NCI-H2081 (cell line): ENCODE results near the gene SMIM1.
"Not testable (repeated sequence)": the region's sequence is repeated elsewhere in the genome, so short reads cannot be mapped to it uniquely, and the experiment has no call there.

ENCODE experiments used
- DNase-seq, 2 experiments: peaks; one replicate each; lab custom pipeline; 2025; lab: John Stamatoyannopoulos, UW

Gene SMIM1

DNA sequence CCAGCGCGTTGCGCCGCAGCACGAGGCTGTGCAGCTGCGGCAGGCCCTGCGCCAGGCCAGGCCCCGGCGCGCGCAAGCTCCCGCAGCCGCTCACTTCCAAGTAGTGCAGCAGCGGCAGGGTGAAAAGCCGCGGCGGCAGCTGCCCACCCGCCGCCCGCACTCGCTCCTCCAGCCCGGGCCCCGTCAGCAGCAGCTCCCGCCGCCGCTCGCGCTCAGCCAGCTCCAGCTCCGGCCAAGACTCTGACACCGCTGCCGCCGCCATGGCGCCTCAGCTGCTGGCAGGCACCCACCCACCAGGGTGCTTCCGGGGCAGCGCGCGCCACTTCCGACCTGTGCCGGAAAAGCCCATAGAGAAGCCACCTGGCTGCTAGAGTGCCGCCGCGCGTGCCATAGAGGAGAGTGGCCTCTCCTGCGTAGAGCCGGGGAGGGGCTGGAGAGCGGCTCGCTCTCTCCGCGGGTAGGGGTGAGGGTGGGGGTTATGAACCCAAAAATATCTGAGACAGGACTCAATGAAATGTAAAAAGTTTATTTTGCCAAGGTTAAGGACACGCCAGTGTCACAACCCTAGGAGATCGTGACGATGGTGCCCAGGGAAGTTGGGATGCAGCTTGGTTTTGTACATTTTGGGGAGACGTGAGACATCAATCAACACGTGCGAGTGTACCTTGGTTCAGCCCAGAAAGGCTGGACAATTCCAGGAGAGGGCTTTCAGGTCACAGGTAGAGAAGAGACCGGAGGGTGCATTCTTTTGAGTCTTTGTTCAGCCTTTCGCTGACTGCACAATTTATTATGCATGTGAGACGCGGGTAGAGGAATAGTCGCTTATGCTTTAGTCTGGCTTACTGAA, 23.9 kb downstream of the SMIM1 start, which contains the start of gene LRRC47:
Gene LRRC47 (minus strand): TSS at position 284 of the 847 bp plus-strand sequence. CDS start 22 bp downstream, at position 262.
- DNase-seq = peak; percentile 92 to 94

DNA sequence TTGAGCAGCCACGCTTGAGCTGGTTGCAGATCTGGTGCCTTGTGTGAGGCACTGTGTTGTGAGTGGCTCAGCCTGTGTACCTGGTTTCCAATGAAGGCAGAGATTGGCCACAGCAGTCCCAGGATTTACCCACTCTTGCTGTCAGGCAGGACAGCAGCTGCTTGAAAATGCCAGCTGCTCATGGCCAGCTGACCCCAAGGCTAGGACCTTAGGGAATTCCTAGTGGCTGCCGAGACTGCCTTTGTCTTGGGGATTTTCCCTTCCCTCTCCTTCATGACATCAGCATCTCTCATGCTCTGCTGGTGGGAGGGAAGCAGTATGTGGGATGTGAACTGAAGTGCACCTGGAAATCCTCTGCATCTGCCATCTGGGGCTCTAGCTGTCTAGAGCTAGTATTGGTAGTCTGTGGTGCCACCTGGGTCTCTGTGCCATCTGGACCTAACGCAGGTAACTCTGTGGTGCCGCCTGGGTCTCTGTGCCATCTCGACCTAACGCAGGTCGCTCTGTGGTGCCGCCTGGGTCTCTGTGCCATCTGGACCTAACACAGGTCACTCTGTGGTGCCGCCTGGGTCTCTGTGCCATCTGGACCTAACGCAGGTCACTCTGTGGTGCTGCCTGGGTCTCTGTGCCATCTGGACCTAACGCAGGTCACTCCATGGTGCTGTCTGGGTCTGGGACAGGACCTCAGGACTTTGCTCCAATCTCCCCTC, 27.6 kb downstream of the SMIM1 start:
- DNase-seq = no peak

- not testable (repeated sequence) for DNase-seq
Observed at GRCh38 chr1:3800795-3801194, 28.2 kb downstream of the SMIM1 start.

DNA sequence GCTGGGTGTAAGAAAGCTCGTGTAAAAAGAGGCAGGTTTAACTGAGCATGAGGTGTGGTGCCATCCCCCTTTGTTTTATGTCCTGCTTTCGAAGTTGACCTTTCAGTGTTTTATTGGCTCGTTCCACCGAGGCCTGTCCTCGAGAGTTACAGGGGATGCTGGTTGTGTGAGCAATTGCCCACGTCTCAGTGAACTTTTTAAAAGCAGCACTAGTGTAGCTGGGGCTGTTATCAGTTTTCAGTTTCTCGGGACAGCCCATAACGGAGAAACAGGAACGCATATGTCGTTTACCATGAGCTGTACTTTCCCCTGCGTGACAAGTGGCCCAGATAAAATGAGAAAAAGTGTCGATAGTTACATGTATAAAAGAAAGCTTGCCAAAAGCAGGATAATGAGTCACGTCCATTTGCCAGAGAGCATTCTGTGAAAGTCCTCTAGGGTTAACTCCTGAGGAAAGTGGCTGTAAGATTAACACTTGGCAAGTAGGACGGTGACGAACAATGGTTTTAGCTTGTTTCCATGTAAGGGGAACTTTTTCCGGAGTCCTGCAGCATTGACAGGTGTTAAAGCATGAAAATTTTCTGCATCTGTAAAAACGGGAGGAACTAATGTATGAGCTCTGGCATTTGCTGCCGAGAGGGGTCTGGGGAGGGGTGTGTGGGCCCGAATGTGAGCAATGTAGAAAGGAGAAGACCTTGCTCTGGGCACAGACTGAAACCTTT, 31.5 kb downstream of the SMIM1 start:
- DNase-seq = no peak

DNA sequence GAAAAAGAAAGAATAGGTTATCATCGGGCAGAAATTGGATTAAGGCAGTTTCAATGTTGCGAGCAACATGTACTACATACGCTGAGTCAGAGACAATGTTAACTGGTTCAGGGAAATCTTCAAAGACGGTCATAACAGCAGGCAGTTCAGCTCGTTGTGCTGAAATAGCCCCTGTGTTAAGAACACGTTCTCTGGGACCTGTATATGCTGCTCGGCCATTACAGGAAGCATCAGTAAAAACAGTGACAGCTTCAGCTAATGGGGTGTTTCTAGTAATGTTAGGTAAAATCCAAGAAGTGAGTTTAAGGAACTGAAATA, 32.0 kb downstream of the SMIM1 start:
- not testable (repeated sequence) for DNase-seq

- DNase-seq = no peak
Observed at GRCh38 chr1:3805038-3805437, 32.5 kb downstream of the SMIM1 start.

- DNase-seq = no peak
Observed at GRCh38 chr1:3807769-3808168, 35.2 kb downstream of the SMIM1 start.

GRCh38 chr1:3809680-3810079, 37.1 kb downstream of the SMIM1 start:
- DNase-seq = no peak

DNA sequence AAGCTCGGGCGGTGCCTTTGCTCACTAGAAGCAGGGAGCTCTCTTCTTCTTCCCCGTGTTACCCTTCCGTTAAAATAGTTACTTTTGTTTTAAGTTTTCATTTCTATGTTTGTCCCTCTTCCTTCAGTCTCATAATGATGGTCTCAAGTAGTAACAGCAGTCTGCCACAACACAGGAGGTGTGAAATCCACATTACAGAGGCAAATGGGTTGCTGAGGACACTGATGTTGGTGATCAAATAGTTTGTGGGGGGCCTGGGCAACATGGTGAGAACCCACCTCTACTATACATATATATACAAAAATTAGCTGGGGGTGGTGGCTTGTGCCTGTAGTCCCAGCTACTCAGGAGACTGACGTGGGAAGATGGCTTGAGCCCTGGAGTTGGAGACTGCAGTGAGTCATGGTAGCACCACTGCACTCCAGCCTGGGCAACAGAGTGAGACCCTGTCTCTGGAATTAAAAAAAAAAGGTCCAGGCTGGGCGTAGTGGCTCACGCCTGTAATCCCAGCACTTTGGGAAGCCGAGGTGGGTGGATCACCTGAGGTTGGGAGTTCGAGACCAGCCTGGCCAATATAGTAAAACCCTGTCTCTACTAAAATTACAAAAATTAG, 37.7 kb downstream of the SMIM1 start:
- DNase-seq = not testable (repeated sequence)

DNA sequence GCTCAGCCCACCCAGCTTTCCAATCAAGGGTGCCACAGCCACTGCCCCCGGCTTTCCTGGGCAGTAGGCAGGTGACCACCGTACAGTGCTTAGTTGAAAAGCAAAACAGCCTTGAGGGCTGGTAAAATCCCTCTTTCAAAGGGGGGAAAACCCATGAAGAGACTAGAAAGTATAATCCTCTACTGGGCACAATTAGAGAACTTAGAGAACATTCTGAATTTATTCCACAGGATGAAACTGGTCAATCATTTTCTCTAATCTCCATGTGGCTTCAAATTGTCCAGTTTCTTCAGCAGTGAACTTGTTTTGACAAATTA, 39.0 kb downstream of the SMIM1 start:
- no peak for DNase-seq

DNA sequence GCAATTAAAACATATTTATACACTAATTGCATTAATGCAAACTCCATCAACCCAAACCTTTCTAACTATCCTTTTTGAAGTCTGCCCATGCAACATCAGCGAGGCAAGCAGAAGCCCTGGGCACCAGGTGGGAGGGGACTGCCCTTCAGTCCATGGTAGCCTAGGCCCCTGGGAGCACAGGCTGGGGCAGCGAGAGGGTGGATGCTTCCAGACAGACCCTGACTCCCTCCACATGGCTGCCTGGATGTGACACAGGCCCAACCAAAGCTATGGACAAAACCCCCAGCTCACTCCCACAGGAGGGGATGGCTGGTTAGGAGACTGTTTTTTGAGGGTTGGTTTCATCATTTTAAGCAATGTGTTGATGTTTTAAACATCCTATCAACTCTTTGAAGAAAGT, 41.5 kb downstream of the SMIM1 start:
- no peak for DNase-seq

DNA sequence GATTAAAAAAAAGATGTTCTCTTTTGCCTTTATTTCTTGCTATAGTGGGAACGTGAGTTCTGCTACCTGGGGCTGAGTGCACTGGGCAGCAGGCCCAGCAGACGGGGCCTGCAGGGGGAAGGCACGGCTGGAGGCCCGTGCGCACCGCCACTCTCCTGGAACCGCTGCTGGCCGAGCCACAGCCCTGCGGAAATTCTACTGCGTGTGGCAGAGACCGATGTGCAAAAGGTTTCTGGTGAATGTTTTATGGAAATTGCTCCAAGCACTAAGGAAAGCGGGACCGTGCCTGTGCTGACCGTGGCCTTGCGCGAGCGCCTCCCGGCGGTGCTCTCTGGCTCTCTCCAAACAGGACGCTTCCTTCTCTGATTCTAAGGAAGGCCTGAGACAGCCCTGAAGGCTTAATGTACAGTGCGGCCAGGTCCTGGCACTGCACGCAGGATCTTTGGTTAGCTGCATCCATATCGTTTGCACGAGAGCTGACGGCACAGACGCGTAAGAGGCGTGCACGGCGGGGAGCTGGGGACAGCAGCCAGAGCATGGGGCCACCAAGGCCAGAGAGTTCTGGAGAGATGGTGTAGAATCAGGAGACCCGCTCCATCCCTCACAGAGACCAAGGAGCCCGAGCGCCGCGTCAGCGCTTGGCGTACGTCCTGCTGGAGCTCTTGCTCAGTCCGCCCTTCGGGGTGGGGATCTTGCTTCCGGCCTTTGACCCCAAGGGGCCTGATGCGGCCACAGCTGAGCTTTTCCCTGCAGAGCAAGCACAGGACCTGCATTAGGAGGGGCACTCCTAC, 42.4 kb downstream of the SMIM1 start:
- no peak for DNase-seq

DNA sequence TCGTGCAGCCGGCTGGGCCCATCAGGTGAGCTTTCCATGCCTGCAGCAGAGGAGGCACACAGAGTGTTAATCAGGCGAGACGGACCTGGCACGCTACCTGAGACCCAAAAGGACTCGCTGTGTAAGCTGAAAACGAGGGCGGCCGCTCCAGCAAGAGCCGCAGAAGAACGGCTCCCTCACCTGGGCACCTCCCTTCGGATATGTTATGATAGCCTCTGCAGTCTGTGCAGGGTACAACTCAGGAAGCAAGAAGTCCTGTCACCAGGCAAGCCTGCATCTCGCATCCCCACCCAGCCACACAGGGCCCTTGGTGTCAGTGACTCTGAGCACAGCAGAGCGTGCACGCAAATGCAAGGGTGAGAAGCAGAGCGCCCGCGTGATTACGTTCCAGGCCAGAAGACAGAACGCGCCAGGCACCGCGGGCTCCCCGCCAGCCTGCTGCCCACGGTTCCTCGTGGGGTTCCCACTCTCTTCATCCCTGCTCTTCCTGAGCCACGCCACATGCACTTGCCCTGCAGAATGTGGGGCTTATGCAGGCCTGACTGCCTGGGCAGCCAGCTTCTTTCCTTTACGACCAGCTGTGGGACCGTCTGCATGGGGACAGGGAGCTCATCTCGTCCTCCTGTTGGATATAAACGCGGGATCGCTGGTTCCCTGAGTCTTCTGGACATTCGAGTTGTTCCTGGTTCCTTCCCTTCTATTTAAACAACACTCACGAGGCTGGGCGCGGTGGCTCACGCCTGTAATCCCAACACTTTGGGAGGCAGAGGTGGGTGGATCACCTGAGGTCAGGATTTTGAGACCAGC, 44.0 kb downstream of the SMIM1 start:
- DNase-seq = no peak

DNA sequence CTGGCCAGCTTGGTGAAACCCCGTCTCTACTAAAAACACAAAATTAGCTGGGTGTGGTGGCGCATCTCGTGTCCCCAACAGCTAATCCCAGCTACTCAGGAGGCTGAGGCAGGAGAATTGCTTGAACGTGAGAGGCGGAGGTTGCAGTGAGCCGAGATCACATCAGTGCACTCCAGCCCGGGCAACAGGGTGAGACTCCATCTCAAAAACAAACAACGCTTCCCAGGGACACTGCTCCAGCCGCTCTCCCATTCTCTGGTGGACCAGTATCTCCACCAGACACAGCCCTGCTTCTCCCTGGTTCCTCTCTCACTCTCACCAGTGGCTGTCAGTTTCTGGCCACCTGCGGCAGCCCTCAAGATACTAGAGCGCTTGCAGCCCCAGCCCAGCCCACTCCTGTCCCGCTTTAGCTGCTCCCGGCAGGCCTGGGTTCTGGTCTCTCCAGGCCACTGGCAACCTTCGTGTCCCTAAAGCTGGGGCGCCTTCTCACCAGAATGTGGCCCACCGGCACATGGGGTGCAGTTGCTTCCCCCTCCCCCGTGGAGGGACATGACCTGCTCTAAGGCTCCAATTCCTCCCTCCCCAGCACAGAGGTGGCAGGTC, 44.7 kb downstream of the SMIM1 start:
- DNase-seq = no peak

- DNase-seq = no peak
Observed at GRCh38 chr1:3817821-3818597, 45.5 kb downstream of the SMIM1 start.

DNA sequence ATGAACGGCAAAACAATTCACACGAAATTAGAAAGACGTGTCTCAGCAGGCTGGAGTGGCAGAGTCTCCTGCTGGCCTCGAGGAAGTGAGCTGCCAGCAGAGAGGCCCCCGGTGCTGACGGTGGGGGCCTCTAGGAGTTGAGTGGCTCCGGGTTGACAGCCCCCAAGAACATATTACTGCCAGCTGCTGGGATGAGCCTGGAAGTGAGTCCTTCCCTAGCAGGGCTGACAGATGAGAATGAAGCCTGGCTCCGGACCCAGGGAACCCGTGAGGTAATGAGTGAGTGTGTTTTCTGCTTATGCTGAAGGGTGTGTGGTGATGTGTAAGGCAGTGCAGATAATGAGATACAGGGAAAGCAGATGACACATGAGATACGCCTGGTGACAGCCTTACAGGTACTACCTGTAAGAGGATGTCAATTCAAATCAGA, 47.2 kb downstream of the SMIM1 start:
- no peak for DNase-seq

DNA sequence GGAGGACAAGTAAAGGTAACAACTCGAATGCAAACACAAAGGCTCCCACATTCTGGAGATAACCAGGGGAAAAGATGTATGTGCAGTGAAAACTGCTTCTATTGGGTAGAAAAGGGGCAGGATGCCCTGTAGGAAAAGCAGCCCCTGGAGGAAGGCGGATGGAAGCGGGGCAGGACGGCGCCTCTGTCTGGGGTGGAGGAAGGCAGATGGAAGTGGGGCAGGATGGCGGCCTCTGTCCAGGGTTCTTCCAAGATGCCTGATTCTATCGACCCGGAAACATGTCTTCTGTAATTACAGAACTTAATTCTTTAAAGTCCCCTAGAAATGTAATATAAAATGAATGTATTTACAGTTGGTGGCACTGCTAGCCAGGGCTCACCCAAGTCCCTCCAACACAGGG, 47.8 kb downstream of the SMIM1 start:
- DNase-seq = no peak

GRCh38 chr1:3821004-3821403, 48.5 kb downstream of the SMIM1 start:
- DNase-seq = peak; percentile 14 to 48

DNA sequence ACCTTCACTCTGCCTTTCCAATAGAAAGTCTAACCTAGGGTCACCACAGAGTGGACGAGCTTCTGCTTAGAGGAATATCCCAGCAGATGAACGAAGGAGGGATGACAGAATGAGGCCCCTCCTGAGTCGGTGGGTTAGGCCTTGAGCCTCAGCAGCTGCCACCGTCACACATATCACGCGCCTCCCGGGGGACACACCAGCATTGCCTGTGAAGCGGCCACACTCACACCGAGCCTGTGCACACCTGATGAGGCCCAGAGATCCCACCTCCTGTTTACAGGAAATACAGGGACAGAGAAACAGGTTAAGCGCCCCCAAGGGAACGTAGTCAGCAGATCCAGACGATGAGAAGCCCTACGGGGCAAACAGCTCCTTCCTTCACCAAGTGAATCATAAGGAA, 48.9 kb downstream of the SMIM1 start:
- no peak for DNase-seq

DNA sequence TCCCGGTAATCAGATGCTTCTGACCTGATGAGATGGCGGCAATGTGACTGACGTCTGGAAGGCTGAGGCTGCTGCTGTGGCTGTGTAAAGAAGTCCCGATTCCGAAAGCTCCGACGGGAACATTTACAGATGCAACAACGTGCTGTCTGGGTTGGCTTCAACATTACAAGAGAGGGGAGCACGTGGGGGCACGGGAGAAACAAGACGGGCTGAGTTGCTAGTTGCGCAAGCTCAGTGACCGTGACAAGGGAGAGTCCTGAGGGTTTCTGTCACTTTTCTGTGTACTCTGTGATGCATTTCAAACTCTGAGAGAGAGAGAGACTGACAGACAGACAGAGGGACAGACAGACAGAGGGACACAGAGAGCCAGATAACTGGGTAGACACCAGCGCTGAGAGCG, 49.4 kb downstream of the SMIM1 start:
- DNase-seq = no peak
